Measurements from ENCODE around the gene ERGIC1.

Gene ERGIC1

GRCh38 chr5:172952034-172952511 is 118.0 kb downstream of the ERGIC1 start:
- Histone ChIP-seq H3K4me3 (IDR thresholded peaks at IDR 0.05; ENCODE audit: insufficient read depth, low read depth, low read length) (no peak overlapping the region), H3K79me2 (ENCODE audit: insufficient read depth, low read depth) (no peaks in the 10 kb centered on the region), H3K27ac (no peak overlapping the region), H3K27me3 (ENCODE audit: insufficient read depth, low read depth) (no peaks in the 10 kb centered on the region), H3K9ac (no peak overlapping the region), H4K20me1 (ENCODE audit: insufficient read depth) (no peaks in the 10 kb centered on the region), H2AFZ (ENCODE audit: low read depth) (no peak overlapping the region), H3K4me1 (ENCODE audit: low read depth, poor library complexity, severe bottlenecking) (no peaks in the 10 kb centered on the region), H3K4me2 (no peak overlapping the region), H3K36me3 (ENCODE audit: insufficient read depth) (no peaks in the 10 kb centered on the region)
- no peak for TF ChIP-seq CTCF (conservative IDR thresholded peaks at IDR 0.05; ENCODE audit: low read depth, low read length)

- H3K4me1 ChIP-seq (ENCODE audit: low read depth, poor library complexity, severe bottlenecking): no peaks in the 10 kb centered on the region
- H3K79me2 ChIP-seq (ENCODE audit: insufficient read depth, low read depth): no peaks in the 10 kb centered on the region
- no peaks in the 10 kb centered on the region for H3K27me3 ChIP-seq (ENCODE audit: insufficient read depth, low read depth)
- H3K4me3 ChIP-seq (IDR thresholded peaks at IDR 0.05; ENCODE audit: insufficient read depth, low read depth, low read length): no peak overlapping the region
- H3K9ac ChIP-seq: no peak overlapping the region
- no peaks in the 10 kb centered on the region for H4K20me1 ChIP-seq (ENCODE audit: insufficient read depth)
- no peak for TF ChIP-seq CTCF (conservative IDR thresholded peaks at IDR 0.05; ENCODE audit: low read depth, low read length)
- H3K27ac ChIP-seq: no peak overlapping the region
- no peak overlapping the region for H2AFZ ChIP-seq (ENCODE audit: low read depth)
- no peaks in the 10 kb centered on the region for H3K36me3 ChIP-seq (ENCODE audit: insufficient read depth)
- no peak overlapping the region for H3K4me2 ChIP-seq
These were observed 120.0 kb downstream of the ERGIC1 start for GRCh38 chr5:172953776-172954675.

- Histone ChIP-seq H3K27me3 (ENCODE audit: insufficient read depth, low read depth) (no peaks in the 10 kb centered on the region), H3K27ac (no peak overlapping the region), H3K79me2 (ENCODE audit: insufficient read depth, low read depth) (no peaks in the 10 kb centered on the region), H2AFZ (ENCODE audit: low read depth) (no peak overlapping the region), H3K9ac (no peak overlapping the region), H3K4me3 (IDR thresholded peaks at IDR 0.05; ENCODE audit: insufficient read depth, low read depth, low read length) (no peak overlapping the region), H4K20me1 (ENCODE audit: insufficient read depth) (no peaks in the 10 kb centered on the region), H3K4me1 (ENCODE audit: low read depth, poor library complexity, severe bottlenecking) (no peaks in the 10 kb centered on the region), H3K4me2 (no peak overlapping the region), H3K36me3 (ENCODE audit: insufficient read depth) (no peaks in the 10 kb centered on the region)
- no peak for TF ChIP-seq CTCF (conservative IDR thresholded peaks at IDR 0.05; ENCODE audit: low read depth, low read length)
These were observed 120.7 kb downstream of the ERGIC1 start for GRCh38 chr5:172954751-172955159.

- Histone ChIP-seq H3K4me3 (IDR thresholded peaks at IDR 0.05; ENCODE audit: insufficient read depth, low read depth, low read length) (no peak overlapping the region), H3K36me3 (ENCODE audit: insufficient read depth) (no peaks in the 10 kb centered on the region), H3K79me2 (ENCODE audit: insufficient read depth, low read depth) (no peaks in the 10 kb centered on the region), H3K27me3 (ENCODE audit: insufficient read depth, low read depth) (no peaks in the 10 kb centered on the region), H4K20me1 (ENCODE audit: insufficient read depth) (no peaks in the 10 kb centered on the region), H2AFZ (ENCODE audit: low read depth) (no peak overlapping the region), H3K4me2 (no peak overlapping the region), H3K9ac (no peak overlapping the region), H3K4me1 (ENCODE audit: low read depth, poor library complexity, severe bottlenecking) (peaks cover 6% of the 10 kb centered on the region), H3K27ac (no peak overlapping the region)
- TF ChIP-seq CTCF (conservative IDR thresholded peaks at IDR 0.05; ENCODE audit: low read depth, low read length): no peak
These were observed 122.2 kb downstream of the ERGIC1 start for GRCh38 chr5:172956228-172956627.

Measured in KMS-11 (cell line).